ENCODE data around the gene PTCD2. TPM values are rescaled to one million over a fixed set of nuclear protein-coding genes. Genes with fewer than 3 reads are reported as not detected.
A peak's percentile ranks its signal among the peaks of the same experiment; 100 is the strongest.

PTCD2 gene
- total and polyA plus RNA-seq, 9 of the 15 experiments (the other 6 are each of a cell fraction or from before 2014, with no cell fraction given): 11.9 to 28.5 (median 18.6) TPM

- TF ChIP-seq NR2C2 (CRISPR knock-in tag; IDR thresholded peaks at IDR 0.05) (no peak), NR2C2 (tag; IDR thresholded peaks at IDR 0.05) (no peak; the same call in 1 of the 2 replicates), USF2 (CRISPR knock-in tag; IDR thresholded peaks at IDR 0.05) (no peak), BRD4 (IDR thresholded peaks at IDR 0.05) (0 out of 2 replicates have a peak, but pooled peaks have one; percentile 28), ZEB2 (IDR thresholded peaks at IDR 0.05) (no peak), RAD51 (IDR thresholded peaks at IDR 0.05; ENCODE audit: borderline replicate concordance, low read depth) (no peak)
Observed at GRCh38 chr5:72281430-72281763, 38.8 kb upstream of the PTCD2 start (continued).

- H3K27me3 ChIP-seq (ENCODE audit: control insufficient read depth in 2 of 2, insufficient read depth in 2 of 2, low read length in 2 of 2): no peaks in the 10 kb centered on the region
- FAIRE-seq (peak; percentile 29), DNase-seq (ENCODE audit: extremely low read depth in 1 of 4, low spot score in 3 of 4) (peak in 3 of 4 experiments; percentile 19 to 64 (median 51)), ATAC-seq (peak; percentile 85)
- TSS peak; percentile 76 for BruUV-seq (replicated peaks)
- H3K79me2 ChIP-seq (ENCODE audit: control insufficient read depth, insufficient read depth, low read length): peaks cover 28% of the 10 kb centered on the region; the same call in 2 of the 3 replicates
- WGBS (ENCODE audit: insufficient coverage, low coverage, missing lambda C conversion rate): 18% methylated on average over 3 of the region's 3 CpGs
- H3K36me3 ChIP-seq (ENCODE audit: control insufficient read depth, insufficient read depth, low read length): peaks cover 55% of the 10 kb centered on the region
- no peaks in the 10 kb centered on the region for H3K9me3 ChIP-seq (replicated peaks; ENCODE audit: control insufficient read depth, insufficient read depth, low read depth, low read length)
- H3K4me1 ChIP-seq (replicated peaks in 1 of 2; ENCODE audit: control insufficient read depth in 2 of 2, insufficient read depth in 2 of 2, low read length in 2 of 2): peaks cover 7 to 33% of the 10 kb centered on the region in 2 experiments; a peak in 3 of 5 replicates
- H3K9me1 ChIP-seq (ENCODE audit: control insufficient read depth, insufficient read depth, low read length): no peaks in the 10 kb centered on the region
- no peaks in the 10 kb centered on the region for H4K20me1 ChIP-seq (replicated peaks; ENCODE audit: control insufficient read depth, insufficient read depth, low read length)
- H3K27ac ChIP-seq (ENCODE audit: extremely low read depth, low read depth, low read length): peak overlapping the region; percentile 73
- ChIA-PET POLR2A (interaction anchor here (0.7 to 3.1 kb wide), 12 partner anchors 8 to 176 kb away, joined by 3 to 17 read pairs (median 4); no protein-coding TSS in a partner anchor), CTCF (ENCODE audit: low intra/inter-chr PET ratio) (interaction anchor here (1.3 kb wide), 1 partner anchor 144 kb away, joined by 3 read pairs; no protein-coding TSS in a partner anchor)
- intact Hi-C loops (cut with micrococcal nuclease): loop anchor here (1.0 to 5.0 kb wide), 2 partner anchors 26 to 50 kb away; no protein-coding TSS in a partner anchor
- H3K9ac ChIP-seq (ENCODE audit: insufficient read depth in 1 of 2, low read depth in 2 of 2, low read length in 2 of 2): peak overlapping the region in 1 of 2 experiments; percentile 54; a peak in 2 of 4 replicates
- in situ Hi-C loops (cut with MboI): no loop called here
- no peak overlapping the region for H2AFZ ChIP-seq (ENCODE audit: low read depth, low read length)
- peak overlapping the region; percentile 51; the same call in 1 of the 2 replicates for H3K4me2 ChIP-seq (ENCODE audit: insufficient read depth, low read length)
- H3K4me3 ChIP-seq: no peak overlapping the region
- peak; percentile 99 for TF ChIP-seq ATF3 (IDR thresholded peaks at IDR 0.05)
- TF ChIP-seq ATF3 (CRISPR knock-in tag; conservative IDR thresholded peaks at IDR 0.05): no peak
- no peak for TF ChIP-seq PREB (CRISPR knock-in tag; IDR thresholded peaks at IDR 0.05)
- TF ChIP-seq MYC (IDR thresholded peaks at IDR 0.05; ENCODE audit: low read depth, low read length): no peak
- TF ChIP-seq MYC (CRISPR knock-in tag; IDR thresholded peaks at IDR 0.05; ENCODE audit: borderline replicate concordance, low read depth): no peak
- no peak for TF ChIP-seq CGGBP1 (CRISPR knock-in tag; IDR thresholded peaks at IDR 0.05)
- no peak for TF ChIP-seq BMI1 (IDR thresholded peaks at IDR 0.05; ENCODE audit: low read length)
- TF ChIP-seq STAT5B (CRISPR knock-in tag; IDR thresholded peaks at IDR 0.05): no peak
- TF ChIP-seq ZNF583 (CRISPR knock-in tag; IDR thresholded peaks at IDR 0.05): no peak; the same call in 1 of the 2 replicates
- TF ChIP-seq THRB (CRISPR knock-in tag; conservative IDR thresholded peaks at IDR 0.05): no peak
- no peak for TF ChIP-seq FOXP1 (CRISPR knock-in tag; IDR thresholded peaks at IDR 0.05)
Observed at GRCh38 chr5:72281764-72282499, 38.2 kb upstream of the PTCD2 start.
